Measurements from ENCODE around the gene FCAR.

GRCh38 chr19:54905803-54906511, 31.9 kb downstream of the FCAR start, which contains the start of gene NCR1:
- TF ChIP-seq POLR2AphosphoS5 (IDR thresholded peaks at IDR 0.05; ENCODE audit: low read depth, low read length) (no peak), CTCF (IDR thresholded peaks at IDR 0.05) (no peak), YY1 (IDR thresholded peaks at IDR 0.05; ENCODE audit: low read depth) (no peak), EZH2phosphoT487 (IDR thresholded peaks at IDR 0.05; ENCODE audit: borderline replicate concordance, low read depth) (no peak), GABPA (IDR thresholded peaks at IDR 0.05; ENCODE audit: low read depth) (no peak), TEAD4 (IDR thresholded peaks at IDR 0.05; ENCODE audit: borderline replicate concordance, insufficient read depth) (no peak), TAF1 (IDR thresholded peaks at IDR 0.05; ENCODE audit: borderline replicate concordance, low read depth, low read length) (no peak), RCOR1 (IDR thresholded peaks at IDR 0.05; ENCODE audit: low read length) (no peak), REST (IDR thresholded peaks at IDR 0.05; ENCODE audit: low read depth, low read length) (no peak), RAD21 (IDR thresholded peaks at IDR 0.05; ENCODE audit: low read length) (no peak), SMC3 (IDR thresholded peaks at IDR 0.05; ENCODE audit: low read depth, low read length) (no peak), EP300 (IDR thresholded peaks at IDR 0.05; ENCODE audit: borderline replicate concordance in 1 of 2, low read depth in 1 of 2, low read length in 1 of 2) (no peak)
